B cell (primary cell): ENCODE measurements around the gene PHLPP1. TPM values are rescaled to one million over a fixed set of nuclear protein-coding genes. Genes with fewer than 3 reads are reported as not detected.

ENCODE experiments used
- ATAC-seq: fragments of 200-7000 bp; cut with Tn5 transposase; one replicate; pipeline ENCODE4 v1.10.0; 2021; ENCODE audit warnings: low read depth, mild to moderate bottlenecking, moderate number of reproducible peaks, moderate library complexity
- CTCF ChIA-PET: fragments of 350-600 bp; sonication (Branson Sonifier 250); formaldehyde crosslinking; loops from one replicate; lab custom pipeline; 2021; ENCODE audit warnings: antibody characterized with exemption, inconsistent platforms; lab: Charles Lee
- POLR2A ChIA-PET: fragments of 350-600 bp; sonication (Branson Sonifier 250); formaldehyde crosslinking; loops from one replicate; lab custom pipeline; 2021; ENCODE audit warnings: antibody characterized with exemption; lab: Charles Lee
- DNase-seq: peaks from one replicate; pipeline ENCODE4 v3.0.0; 2013
- H2AFZ ChIP-seq: 2 replicates; pipeline ENCODE4 v1.6.1; 2012; ENCODE audit warnings: mild to moderate bottlenecking, low read depth, low read length; ENCODE audit not compliant: insufficient read depth, poor library complexity, severe bottlenecking
- H3K27ac ChIP-seq, 2 donors: 1 replicate in 1 of 2; 2 replicates in 1 of 2; pipeline ENCODE4 v1.5.1; 2012 to 2013; ENCODE audit warnings: low read length in 2 of 2, mild to moderate bottlenecking in 2 of 2, moderate library complexity in 1 of 2
- H3K27me3 ChIP-seq, 4 experiments: fragments of 200-600 bp in 1 of 4; sonication (generic) in 1 of 4; replicated peaks in 1 of 4; 1 replicate in 2 of 4; 2 replicates in 2 of 4; pipeline versions ENCODE4 v1.6.1 to v1.7.0; 2013 to 2016; ENCODE audit warnings: low read length in 3 of 4, mild to moderate bottlenecking in 2 of 4, mixed read lengths in 1 of 4, moderate library complexity in 1 of 4; ENCODE audit not compliant: insufficient read depth in 4 of 4, control insufficient read depth in 3 of 4; ENCODE audit errors: control extremely low read depth in 1 of 4
- H3K36me3 ChIP-seq, 2 experiments: replicated peaks in 1 of 2; 1 replicate in 1 of 2; 2 replicates in 1 of 2; pipeline versions ENCODE4 v1.6.1 to v1.7.1; 2013; ENCODE audit warnings: low read length in 1 of 2; ENCODE audit not compliant: insufficient read depth in 2 of 2, control insufficient read depth in 1 of 2; ENCODE audit errors: control extremely low read depth in 1 of 2, extremely low read depth in 1 of 2
- H3K4me1 ChIP-seq, 2 donors: fragments of 200-600 bp in 1 of 2; sonication (generic) in 1 of 2; 1 replicate in 1 of 2; 2 replicates in 1 of 2; pipeline versions ENCODE4 v1.5.1 to v1.6.1; 2013 to 2017; ENCODE audit warnings: low read length in 2 of 2; ENCODE audit not compliant: control insufficient read depth in 2 of 2, insufficient read depth in 2 of 2
- H3K4me2 ChIP-seq: replicated peaks from 2 replicates; pipeline ENCODE3; 2012; ENCODE audit warnings: mild to moderate bottlenecking, low read depth, low read length; ENCODE audit not compliant: poor library complexity, severe bottlenecking
- H3K4me3 ChIP-seq, 5 experiments: fragments of 200-600 bp in 1 of 5; sonication (generic) in 1 of 5; 1 replicate in 3 of 5; 2 replicates in 2 of 5; pipeline versions ENCODE4 v1.5.1 to v1.7.0; 2011 to 2016; ENCODE audit warnings: low read length in 4 of 5, mild to moderate bottlenecking in 4 of 5, low read depth in 2 of 5, control low read depth in 1 of 5, moderate library complexity in 1 of 5; ENCODE audit not compliant: insufficient read depth in 1 of 5; ENCODE audit errors: control extremely low read depth in 1 of 5, extremely low read depth in 1 of 5
- H3K79me2 ChIP-seq: fragments of 200-600 bp; sonication (generic); one replicate; pipeline ENCODE4 v1.6.0; 2016; ENCODE audit warnings: low read length; ENCODE audit not compliant: control insufficient read depth, insufficient read depth
- H3K9ac ChIP-seq: fragments of 200-600 bp; sonication (generic); 2 replicates; pipeline ENCODE4 v1.6.1; 2017; ENCODE audit warnings: mild to moderate bottlenecking, low read length, moderate library complexity
- H3K9me3 ChIP-seq, 3 donors: one replicate each; pipeline versions ENCODE4 v1.6.1 to v1.7.1; 2013; ENCODE audit warnings: low read length in 2 of 3; ENCODE audit not compliant: control insufficient read depth in 2 of 3, insufficient read depth in 1 of 3; ENCODE audit errors: control extremely low read depth in 1 of 3
- H4K20me1 ChIP-seq: 2 replicates; pipeline ENCODE4 v1.6.0; 2012; ENCODE audit warnings: mild to moderate bottlenecking, low read length; ENCODE audit not compliant: insufficient read depth, control insufficient read depth, poor library complexity, severe bottlenecking
- H3K27ac Mint-ChIP-seq: one replicate; pipeline ENCODE4 v1.8.0; 2021; ENCODE audit warnings: mixed read lengths
- H3K27me3 Mint-ChIP-seq: one replicate; pipeline ENCODE4 v1.8.0; 2021; ENCODE audit warnings: mixed read lengths
- H3K4me1 Mint-ChIP-seq: one replicate; pipeline ENCODE4 v1.8.0; 2021; ENCODE audit warnings: mixed read lengths
- H3K4me3 Mint-ChIP-seq: one replicate; pipeline ENCODE4 v1.8.0; 2021; ENCODE audit warnings: mixed read lengths
- H3K9me3 Mint-ChIP-seq: one replicate; pipeline ENCODE4 v1.8.0; 2022; ENCODE audit warnings: mixed read lengths; ENCODE audit not compliant: insufficient read depth
- CTCF ChIP-seq: fragments of 200-600 bp; IDR thresholded peaks from one replicate; pipeline ENCODE4 v1.8.0; 2022; ENCODE audit warnings: antibody characterized with exemption, mild to moderate bottlenecking
- EZH2 ChIP-seq: IDR thresholded peaks from 2 replicates; pipeline ENCODE4 v1.6.1; 2012; ENCODE audit warnings: borderline replicate concordance, low read depth, mild to moderate bottlenecking, moderate library complexity, low read length; ENCODE audit not compliant: insufficient read depth, poor library complexity, severe bottlenecking
- WGBS: methylation state at CpG from one replicate; pipeline ENCODE4 v1.1.5; 2013; ENCODE audit warnings: missing lambda C conversion rate; ENCODE audit not compliant: insufficient coverage; 5-methylcytosine and 5-hydroxymethylcytosine counted together
- intact Hi-C: fragments of 100-400 bp; cut with micrococcal nuclease; formaldehyde crosslinking; loops from one replicate; pipeline ENCODE4 v1.10.0; 2022
- polyA plus RNA-seq: library from polyadenylated mRNA; depleted of rRNA; stranded (reverse); fragments of >200 nt; gene quantifications from 2 replicates; pipeline ENCODE4 v1.2.3, GENCODE V29; 2012
- total RNA-seq, 2 donors: library from RNA; stranded (reverse); fragments of 120-200 nt in 1 of 2; gene quantifications; 1 replicate in 1 of 2; 2 replicates in 1 of 2; pipeline versions ENCODE4 v1.2.3 to v1.2.4, GENCODE V29; 2013 to 2022

PHLPP1 gene
- total and polyA plus RNA-seq, 2 donors (not counting 1 experiment from before 2014, with no cell fraction given): 3.0 to 20.7 TPM

GRCh38 chr18:62999392-62999791 is 284.1 kb downstream of the PHLPP1 start:
- Histone ChIP-seq H3K79me2 (no peaks in the 10 kb centered on the region), H2AFZ (no peak overlapping the region), H3K36me3 (no peaks in the 10 kb centered on the region), H4K20me1 (no peaks in the 10 kb centered on the region), H3K27me3 (no peaks in the 10 kb centered on the region), H3K9me3 (no peaks in the 10 kb centered on the region), H3K4me2 (no peak overlapping the region), H3K9ac (no peak overlapping the region), H3K4me3 (no peak overlapping the region), H3K4me1 (peaks cover 9 to 11% of the 10 kb centered on the region in 2 donors), H3K27ac (no peak overlapping the region)
- H3K27ac Mint-ChIP-seq: no peak overlapping the region
- H3K27me3 Mint-ChIP-seq: peaks cover 10% of the 10 kb centered on the region
- peaks cover 16% of the 10 kb centered on the region for H3K4me1 Mint-ChIP-seq
- POLR2A ChIA-PET: no interaction called here
- ATAC-seq (no peak), DNase-seq (no peak)
- 99% methylated on average over 5 of the region's 7 CpGs for WGBS
- no peak overlapping the region for H3K4me3 Mint-ChIP-seq
- CTCF ChIA-PET: interaction anchor here (1.2 kb wide), 1 partner anchor 17 kb away, joined by 3 read pairs; no protein-coding TSS in a partner anchor
- H3K9me3 Mint-ChIP-seq: no peaks in the 10 kb centered on the region
- TF ChIP-seq CTCF: no peak
- no peak for TF ChIP-seq EZH2
- intact Hi-C loops: no loop called here

GRCh38 chr18:62999921-63000320 is 284.6 kb downstream of the PHLPP1 start:
- ATAC-seq: no peak
- peaks cover 10% of the 10 kb centered on the region for H3K27me3 Mint-ChIP-seq
- peaks cover 16% of the 10 kb centered on the region for H3K4me1 Mint-ChIP-seq
- intact Hi-C loops: no loop called here
- Histone ChIP-seq H3K9ac (no peak overlapping the region), H2AFZ (no peak overlapping the region), H3K4me1 (peaks cover 9 to 11% of the 10 kb centered on the region in 2 donors), H3K9me3 (no peaks in the 10 kb centered on the region), H3K79me2 (no peaks in the 10 kb centered on the region), H3K27ac (no peak overlapping the region), H3K4me2 (no peak overlapping the region), H3K4me3 (no peak overlapping the region), H4K20me1 (no peaks in the 10 kb centered on the region), H3K27me3 (no peaks in the 10 kb centered on the region), H3K36me3 (no peaks in the 10 kb centered on the region)
- 100% methylated on average over 5 of the region's 6 CpGs for WGBS
- TF ChIP-seq EZH2: no peak
- no peak for TF ChIP-seq CTCF
- H3K9me3 Mint-ChIP-seq: no peaks in the 10 kb centered on the region
- POLR2A ChIA-PET: no interaction called here
- DNase-seq: no peak
- H3K4me3 Mint-ChIP-seq: no peak overlapping the region
- CTCF ChIA-PET: interaction anchor here (1.2 kb wide), 1 partner anchor 17 kb away, joined by 3 read pairs; no protein-coding TSS in a partner anchor
- no peak overlapping the region for H3K27ac Mint-ChIP-seq
